AG04450 (cell line): ENCODE measurements around the gene KRTAP5-6. TPM values are rescaled to one million over a fixed set of nuclear protein-coding genes. Genes with fewer than 3 reads are reported as not detected.
A peak's percentile ranks its signal among the peaks of the same experiment; 100 is the strongest.

Experiments used
- CTCF ChIA-PET: fragments of 300-600, 350-600 bp; formaldehyde crosslinking; extraction: SDS; loops from one replicate; lab custom pipeline; 2022; ENCODE audit warnings: antibody characterized with exemption, inconsistent platforms; lab: Charles Lee
- POLR2A ChIA-PET: fragments of 350-600 bp; formaldehyde crosslinking; extraction: SDS; loops from one replicate; lab custom pipeline; 2021; ENCODE audit warnings: antibody characterized with exemption, inconsistent platforms; lab: Yijun Ruan, JAX
- DNase-seq: peaks from one replicate; pipeline ENCODE4 v3.0.0-alpha.2; 2011; ENCODE audit warnings: low read depth, low spot score
- H3K27ac ChIP-seq: one replicate; pipeline ENCODE4 v1.5.1; 2012; ENCODE audit warnings: low read depth, low read length, control low read depth
- H3K27me3 ChIP-seq: one replicate; pipeline ENCODE4 v1.6.0; 2012; ENCODE audit warnings: low read length; ENCODE audit not compliant: control insufficient read depth, insufficient read depth
- H3K4me3 ChIP-seq: 2 replicates; pipeline ENCODE4 v1.5.1; 2011; ENCODE audit warnings: mild to moderate bottlenecking, low read depth, low read length, control low read depth
- H3K9me3 ChIP-seq: 2 replicates; pipeline ENCODE4 v1.5.1; 2012; ENCODE audit warnings: low read length; ENCODE audit not compliant: control insufficient read depth, insufficient read depth
- polyA plus RNA-seq: library from polyadenylated mRNA; depleted of rRNA; stranded (reverse); fragments of >200 nt; gene quantifications from 2 replicates; pipeline ENCODE4 v1.2.3, GENCODE V29; 2011
- TF ChIP-seq, protein P1 (sequence below): IDR thresholded peaks from 2 replicates; pipeline ENCODE4 v1.5.1; 2011; ENCODE audit warnings: low read depth, low read length, control low read depth, inconsistent platforms

KRTAP5-6 gene
- polyA plus RNA-seq, 1 experiment: not detected

- DNase-seq: peak; percentile 7
- no peak overlapping the region for H3K27ac ChIP-seq
- H3K27me3 ChIP-seq: peaks cover 39% of the 10 kb centered on the region
- TF ChIP-seq, protein P1, sequence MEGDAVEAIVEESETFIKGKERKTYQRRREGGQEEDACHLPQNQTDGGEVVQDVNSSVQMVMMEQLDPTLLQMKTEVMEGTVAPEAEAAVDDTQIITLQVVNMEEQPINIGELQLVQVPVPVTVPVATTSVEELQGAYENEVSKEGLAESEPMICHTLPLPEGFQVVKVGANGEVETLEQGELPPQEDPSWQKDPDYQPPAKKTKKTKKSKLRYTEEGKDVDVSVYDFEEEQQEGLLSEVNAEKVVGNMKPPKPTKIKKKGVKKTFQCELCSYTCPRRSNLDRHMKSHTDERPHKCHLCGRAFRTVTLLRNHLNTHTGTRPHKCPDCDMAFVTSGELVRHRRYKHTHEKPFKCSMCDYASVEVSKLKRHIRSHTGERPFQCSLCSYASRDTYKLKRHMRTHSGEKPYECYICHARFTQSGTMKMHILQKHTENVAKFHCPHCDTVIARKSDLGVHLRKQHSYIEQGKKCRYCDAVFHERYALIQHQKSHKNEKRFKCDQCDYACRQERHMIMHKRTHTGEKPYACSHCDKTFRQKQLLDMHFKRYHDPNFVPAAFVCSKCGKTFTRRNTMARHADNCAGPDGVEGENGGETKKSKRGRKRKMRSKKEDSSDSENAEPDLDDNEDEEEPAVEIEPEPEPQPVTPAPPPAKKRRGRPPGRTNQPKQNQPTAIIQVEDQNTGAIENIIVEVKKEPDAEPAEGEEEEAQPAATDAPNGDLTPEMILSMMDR: peak; percentile 91
- ChIA-PET POLR2A (interaction anchor here (0.6 to 1.2 kb wide), 4 partner anchors 41 to 499 kb away, joined by 3 to 4 read pairs (median 3); no protein-coding TSS in a partner anchor), CTCF (interaction anchor here (0.6 to 5.8 kb wide), 72 partner anchors 10 to 626 kb away, joined by 3 to 104 read pairs (median 4); partner anchors contain the start of genes H19, KRTAP5-3, KRTAP5-5 and SYT8)
- no peak overlapping the region for H3K4me3 ChIP-seq
- no peaks in the 10 kb centered on the region; the same call in 1 of the 2 replicates for H3K9me3 ChIP-seq
Measured at GRCh38 chr11:1652771-1653540, 44.0 kb upstream of the KRTAP5-6 start.

- CTCF ChIA-PET: interaction anchor here (1.0 to 5.8 kb wide), 25 partner anchors 12 to 544 kb away, joined by 3 to 104 read pairs (median 6); partner anchors contain the start of genes H19 and KRTAP5-3
- POLR2A ChIA-PET: no interaction called here
- TF ChIP-seq, protein P1: no peak
- Histone ChIP-seq H3K9me3 (no peaks in the 10 kb centered on the region; the same call in 1 of the 2 replicates), H3K27me3 (peaks cover 38% of the 10 kb centered on the region), H3K4me3 (no peak overlapping the region), H3K27ac (no peak overlapping the region)
- no peak for DNase-seq
Measured at GRCh38 chr11:1653541-1654387, 43.2 kb upstream of the KRTAP5-6 start.

DNA sequence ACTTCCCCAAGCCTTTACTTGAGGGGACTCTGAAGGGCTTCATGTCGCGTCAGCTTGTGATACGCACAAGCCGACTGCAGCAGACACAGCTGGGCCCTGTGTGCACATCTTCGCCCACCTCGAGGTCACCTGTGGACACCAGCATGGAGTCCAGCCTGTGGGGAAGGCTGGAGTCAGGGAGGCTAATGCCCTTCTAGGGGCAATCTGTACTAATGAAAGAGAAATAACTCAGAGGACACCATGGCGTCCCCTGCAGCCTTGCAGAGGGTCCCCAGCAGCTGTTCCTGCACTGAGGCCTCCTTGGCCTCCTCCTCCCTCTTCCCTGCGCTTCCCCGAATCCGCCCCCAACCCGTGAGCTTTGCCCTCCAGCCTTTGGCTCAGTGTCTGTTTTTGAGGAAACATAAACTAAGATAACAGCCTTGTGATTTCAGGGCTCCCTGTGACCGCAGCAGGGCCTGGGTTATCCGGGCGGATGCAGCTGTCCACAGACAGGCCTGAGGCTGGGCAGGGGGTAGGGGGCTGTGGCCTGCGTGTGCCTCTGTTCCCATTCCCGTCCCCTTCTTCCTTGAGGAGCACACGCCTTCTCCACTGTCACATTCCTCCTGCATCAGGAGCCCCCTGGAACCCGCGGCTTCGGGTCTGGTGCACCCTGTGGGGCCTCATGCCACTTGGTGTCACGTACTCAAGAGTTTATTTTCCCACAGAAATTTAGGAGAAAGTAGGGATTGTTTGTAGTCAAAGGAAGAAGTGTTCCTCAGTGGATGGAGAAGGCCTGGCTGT is 42.4 kb upstream of the KRTAP5-6 start:
- Histone ChIP-seq H3K4me3 (no peak overlapping the region), H3K27me3 (peaks cover 39% of the 10 kb centered on the region), H3K27ac (no peak overlapping the region), H3K9me3 (no peaks in the 10 kb centered on the region; the same call in 1 of the 2 replicates)
- DNase-seq: no peak
- TF ChIP-seq, protein P1: no peak
- POLR2A ChIA-PET: no interaction called here
- CTCF ChIA-PET: interaction anchor here (0.7 to 5.8 kb wide), 8 partner anchors 13 to 499 kb away, joined by 3 to 104 read pairs (median 32); no protein-coding TSS in a partner anchor

DNA sequence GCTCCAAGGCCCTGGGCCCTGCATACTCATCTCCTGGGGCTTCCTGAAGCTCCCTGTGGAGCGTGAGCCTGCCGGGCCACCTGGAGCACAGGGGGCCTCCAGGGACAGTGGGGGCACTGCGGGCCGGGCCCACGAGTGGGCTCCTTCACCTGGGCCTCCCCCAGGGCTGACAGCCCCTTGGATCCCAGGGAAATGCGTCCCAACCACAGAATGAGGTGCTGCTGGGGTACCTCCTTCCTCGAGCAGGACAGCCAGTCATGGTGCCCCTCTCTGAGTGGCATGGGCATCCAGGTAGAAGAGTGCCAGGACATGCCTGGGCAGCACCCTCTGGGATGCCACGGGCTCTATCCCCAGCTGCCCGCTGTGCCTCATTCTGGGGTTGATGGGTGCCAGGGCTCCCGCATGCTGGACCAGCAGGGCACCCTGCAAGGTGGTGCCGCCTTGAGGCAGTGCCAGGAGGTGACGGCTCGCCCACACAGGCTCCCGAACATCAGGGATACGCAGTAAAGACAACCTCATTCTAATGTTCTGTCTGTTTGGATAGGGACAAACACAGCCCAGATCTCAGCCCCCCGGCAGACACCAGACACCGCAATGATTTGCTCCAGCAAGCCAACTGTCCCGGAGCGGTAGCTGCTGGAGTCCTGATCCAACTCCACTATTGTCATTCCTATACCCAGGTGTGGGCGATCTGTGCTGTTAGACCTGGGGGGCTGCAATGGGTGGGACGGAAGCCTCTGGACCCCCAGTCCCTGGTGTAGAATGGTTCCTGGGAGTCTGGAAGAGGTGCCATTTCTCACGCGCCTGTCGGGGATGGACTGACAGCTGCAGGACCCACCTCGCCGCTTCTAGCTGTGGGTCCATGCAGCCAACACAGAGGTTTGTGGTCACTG is 41.6 kb upstream of the KRTAP5-6 start:
- Histone ChIP-seq H3K4me3 (no peak overlapping the region), H3K9me3 (no peaks in the 10 kb centered on the region; the same call in 1 of the 2 replicates), H3K27me3 (peaks cover 42% of the 10 kb centered on the region), H3K27ac (no peak overlapping the region)
- TF ChIP-seq, protein P1: no peak
- POLR2A ChIA-PET: no interaction called here
- no peak for DNase-seq
- CTCF ChIA-PET: interaction anchor here (0.7 to 5.8 kb wide), 4 partner anchors 16 to 498 kb away, joined by 3 to 104 read pairs (median 42); no protein-coding TSS in a partner anchor
